Stimulated activated CD8-positive, alpha-beta memory T cell treated with anti-CD3 and anti-CD28 coated beads, Interleukin-12 subunit alpha, Interleukin-12 subunit beta, amount 100 ng/mL, for 4 hours (primary cell): ENCODE data around the gene PDE6D.
"Not testable (repeated sequence)": the region's sequence is repeated elsewhere in the genome, so short reads cannot be mapped to it uniquely, and the experiment has no call there.

Experiments
- DNase-seq: peaks from one replicate; pipeline ENCODE4 v3.0.0-alpha.2; 2020; ENCODE audit warnings: low read depth

PDE6D gene

GRCh38 chr2:231718799-231719198 lies 62.3 kb downstream of the PDE6D start:
- DNase-seq = no peak

DNA sequence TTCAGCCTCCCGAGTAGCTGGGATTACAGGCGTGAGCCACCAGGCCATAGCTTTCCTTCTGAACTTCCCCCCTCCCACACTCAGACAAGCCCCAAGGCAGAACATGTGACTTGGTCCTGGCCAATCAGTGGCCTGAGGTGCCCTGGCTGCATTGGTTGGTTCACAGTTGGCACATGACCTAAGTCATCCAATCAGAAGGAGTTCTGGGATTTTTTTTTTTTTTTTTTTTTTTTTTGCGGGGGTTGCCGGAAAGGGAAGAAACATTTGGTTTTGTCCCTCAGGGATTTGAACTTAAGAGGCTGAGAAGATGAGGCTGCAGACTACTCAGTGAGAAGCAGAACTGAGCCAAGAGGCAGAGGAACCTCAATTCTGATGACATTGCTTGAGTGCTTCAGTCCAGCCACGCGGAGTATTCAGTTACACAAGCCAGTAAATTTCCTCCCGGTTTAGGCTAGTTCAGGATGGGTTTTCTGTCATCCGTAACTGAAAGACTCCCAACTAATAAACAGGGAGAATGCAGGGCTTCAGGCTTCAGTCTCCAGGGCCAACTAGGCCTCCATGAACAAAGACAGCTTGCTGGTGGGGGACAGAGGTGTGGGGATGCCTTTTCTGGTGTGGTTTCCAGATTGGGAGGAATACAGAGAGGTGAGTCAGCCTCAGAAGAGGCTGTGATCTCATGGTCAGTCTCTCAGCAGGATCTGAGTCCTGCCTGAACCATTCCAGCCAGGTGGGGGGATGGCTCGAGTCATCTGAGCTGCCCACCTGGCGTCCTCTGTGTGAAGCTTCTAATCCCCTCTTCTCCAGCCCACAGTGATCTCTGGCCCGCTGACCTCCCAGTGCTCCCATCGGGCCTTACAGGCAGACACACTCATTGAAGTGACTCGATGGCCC lies 63.6 kb downstream of the PDE6D start:
- DNase-seq = no peak

GRCh38 chr2:231716666-231717280 lies 64.3 kb downstream of the PDE6D start:
- no peak for DNase-seq

DNA sequence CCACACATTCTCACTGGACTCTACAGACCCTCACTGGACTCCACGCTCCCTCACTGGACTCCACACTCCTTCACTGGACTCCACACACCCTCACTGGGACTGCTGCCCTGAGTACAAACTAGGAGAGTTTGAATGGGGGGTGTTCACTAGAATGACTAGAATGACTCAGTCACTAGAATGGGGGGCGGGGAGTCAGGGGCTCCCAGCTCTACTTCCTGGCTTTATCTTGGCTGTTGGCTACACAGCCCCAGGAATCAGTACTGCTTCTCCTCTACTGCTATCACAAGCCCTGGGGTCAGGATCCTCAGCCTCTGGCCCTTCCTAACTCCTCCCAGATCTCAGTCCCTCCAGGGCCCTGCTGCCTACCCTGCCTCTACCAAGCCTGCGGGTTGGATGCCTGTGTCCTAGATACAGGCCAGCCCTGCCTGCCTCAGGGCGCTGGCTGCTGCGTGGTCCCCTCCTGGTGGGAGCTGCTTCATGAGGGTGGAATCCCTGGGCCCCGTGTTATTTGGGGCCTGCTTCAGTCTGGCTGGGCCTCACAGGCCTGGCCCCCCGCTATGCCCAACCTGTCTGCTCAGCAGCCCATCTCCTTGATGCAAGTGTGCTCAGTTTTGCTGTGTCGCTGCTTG lies 65.0 kb downstream of the PDE6D start:
- DNase-seq = no peak

GRCh38 chr2:231715499-231715837 lies 65.6 kb downstream of the PDE6D start:
- no peak for DNase-seq

- peak; percentile 51 for DNase-seq
These were observed 66.2 kb downstream of the PDE6D start for GRCh38 chr2:231714639-231715498.

DNA sequence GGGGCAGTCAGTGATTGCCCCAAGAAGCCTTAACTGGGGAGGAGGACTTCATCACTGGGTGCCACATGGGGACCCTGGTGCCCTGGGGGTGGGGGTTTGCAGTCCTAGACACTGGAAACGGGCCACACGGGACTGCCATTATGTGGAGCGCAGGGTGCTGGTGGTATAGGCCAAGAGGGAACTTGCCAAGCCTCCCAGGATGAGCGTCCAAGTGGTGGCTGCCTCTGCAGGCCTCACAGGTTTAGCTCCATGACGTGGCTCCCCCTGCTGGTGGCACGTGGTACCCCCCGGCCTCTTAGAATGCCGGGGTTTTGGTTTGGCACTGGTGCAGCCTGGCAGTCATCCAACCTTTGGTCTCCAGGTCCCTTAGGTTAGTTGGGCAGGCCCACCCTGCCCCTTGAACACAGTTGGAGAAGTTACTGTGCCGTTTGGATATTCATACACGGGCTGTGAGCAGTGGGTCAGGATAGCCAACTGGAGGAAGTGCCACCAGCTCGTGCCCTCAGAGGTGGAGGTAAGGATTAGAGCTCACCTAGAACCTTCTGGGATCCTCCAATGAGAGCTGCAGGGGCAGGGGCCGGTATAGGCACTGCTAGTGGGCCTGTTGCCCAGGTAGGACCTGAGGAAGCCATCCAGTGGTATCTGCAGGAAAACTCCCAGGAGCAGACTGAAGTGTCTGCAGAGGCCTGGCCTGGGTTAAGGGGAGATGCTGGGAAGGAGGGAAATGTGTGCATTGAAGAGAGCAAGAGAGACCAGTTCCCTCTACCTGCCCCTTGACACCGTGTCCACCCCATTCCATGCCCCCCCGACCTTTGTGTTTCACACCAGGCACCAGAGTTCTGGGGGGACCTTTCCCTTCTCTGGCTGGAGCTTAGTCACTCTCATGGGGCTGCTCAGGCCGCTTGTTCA lies 67.1 kb downstream of the PDE6D start:
- DNase-seq = peak; percentile 70

DNA sequence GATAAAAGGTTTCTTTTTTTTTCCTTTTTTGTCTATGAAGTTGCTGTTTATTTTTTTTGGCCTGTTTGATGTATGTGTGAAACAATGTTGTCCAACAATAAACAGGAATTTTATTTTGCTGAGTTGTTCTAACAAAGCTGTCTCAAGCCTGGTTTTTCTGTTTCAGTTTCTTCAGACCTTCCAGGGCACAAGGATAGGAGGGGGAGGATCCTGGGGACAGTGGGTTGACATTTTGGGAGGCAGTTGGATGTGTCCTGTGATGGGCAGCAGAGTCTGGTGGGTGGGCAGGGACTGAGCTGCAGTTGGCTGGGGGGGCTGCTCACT lies 67.7 kb downstream of the PDE6D start:
- not testable (repeated sequence) for DNase-seq

DNA sequence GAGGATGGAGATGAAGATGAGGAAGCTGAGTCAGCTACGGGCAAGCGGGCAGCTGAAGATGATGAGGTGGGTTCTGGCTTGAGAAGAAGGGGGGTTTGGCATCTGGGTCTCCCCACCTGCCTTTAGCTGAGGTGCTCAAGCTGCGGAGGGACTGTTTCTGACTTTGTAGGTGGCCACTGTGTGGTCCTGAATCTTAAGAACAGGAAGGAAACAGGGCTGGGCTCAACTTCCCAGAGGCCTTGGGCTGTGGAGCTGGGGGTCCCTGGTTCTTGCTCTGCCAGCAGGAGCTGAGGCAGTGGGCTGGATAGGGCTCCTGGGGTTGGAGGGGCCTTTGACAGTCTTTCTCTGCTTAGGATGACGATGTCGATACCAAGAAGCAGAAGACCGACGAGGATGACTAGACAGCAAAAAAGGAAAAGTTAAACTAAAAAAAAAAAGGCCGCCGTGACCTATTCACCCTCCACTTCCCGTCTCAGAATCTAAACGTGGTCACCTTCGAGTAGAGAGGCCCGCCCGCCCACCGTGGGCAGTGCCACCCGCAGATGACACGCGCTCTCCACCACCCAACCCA lies 68.5 kb downstream of the PDE6D start:
- peak; percentile 32 for DNase-seq

DNA sequence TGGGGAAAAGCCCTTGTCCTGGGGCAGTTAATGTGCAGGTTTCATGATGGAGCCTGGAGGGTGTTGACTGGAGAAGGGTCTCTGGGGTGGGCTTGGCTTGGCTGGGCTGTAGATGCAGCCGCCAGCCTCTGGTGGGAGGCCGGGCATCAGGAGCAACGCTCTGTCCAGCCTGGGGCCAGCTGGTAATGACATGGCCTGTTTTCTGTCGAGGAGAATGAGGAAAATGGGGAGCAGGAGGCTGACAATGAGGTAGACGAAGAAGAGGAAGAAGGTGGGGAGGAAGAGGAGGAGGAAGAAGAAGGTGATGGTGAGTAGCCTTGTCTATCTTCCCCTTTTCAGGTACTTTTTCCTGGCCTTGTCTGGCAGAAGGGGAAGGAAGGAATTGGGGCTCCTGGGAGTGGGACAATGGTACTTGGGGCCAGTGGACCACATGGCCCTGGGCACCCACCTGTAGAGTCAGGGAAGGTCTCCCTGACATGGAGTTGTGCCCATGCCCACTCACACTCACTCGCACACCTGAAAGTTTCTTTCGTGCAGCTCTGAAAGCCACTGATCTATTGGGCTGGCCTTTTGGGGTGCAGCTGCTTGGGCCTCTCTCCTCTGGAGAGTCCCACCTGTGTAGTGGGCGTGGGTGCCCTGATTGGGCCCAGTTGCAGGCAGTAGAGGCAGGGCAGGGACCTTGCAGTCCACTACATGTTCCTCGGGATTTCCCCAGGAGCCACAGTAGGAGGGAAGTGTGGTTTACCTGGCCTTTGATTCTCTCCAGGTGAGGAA lies 69.2 kb downstream of the PDE6D start:
- DNase-seq = no peak

GRCh38 chr2:231710799-231711676 lies 70.0 kb downstream of the PDE6D start:
- DNase-seq = peak; percentile 9

- DNase-seq = peak; percentile 76
These were observed 70.9 kb downstream of the PDE6D start for GRCh38 chr2:231709981-231710798.

GRCh38 chr2:231709636-231709980 lies 71.5 kb downstream of the PDE6D start:
- peak; percentile 34 for DNase-seq

- DNase-seq = peak; percentile 61
These were observed 72.1 kb downstream of the PDE6D start for GRCh38 chr2:231708773-231709635.

DNA sequence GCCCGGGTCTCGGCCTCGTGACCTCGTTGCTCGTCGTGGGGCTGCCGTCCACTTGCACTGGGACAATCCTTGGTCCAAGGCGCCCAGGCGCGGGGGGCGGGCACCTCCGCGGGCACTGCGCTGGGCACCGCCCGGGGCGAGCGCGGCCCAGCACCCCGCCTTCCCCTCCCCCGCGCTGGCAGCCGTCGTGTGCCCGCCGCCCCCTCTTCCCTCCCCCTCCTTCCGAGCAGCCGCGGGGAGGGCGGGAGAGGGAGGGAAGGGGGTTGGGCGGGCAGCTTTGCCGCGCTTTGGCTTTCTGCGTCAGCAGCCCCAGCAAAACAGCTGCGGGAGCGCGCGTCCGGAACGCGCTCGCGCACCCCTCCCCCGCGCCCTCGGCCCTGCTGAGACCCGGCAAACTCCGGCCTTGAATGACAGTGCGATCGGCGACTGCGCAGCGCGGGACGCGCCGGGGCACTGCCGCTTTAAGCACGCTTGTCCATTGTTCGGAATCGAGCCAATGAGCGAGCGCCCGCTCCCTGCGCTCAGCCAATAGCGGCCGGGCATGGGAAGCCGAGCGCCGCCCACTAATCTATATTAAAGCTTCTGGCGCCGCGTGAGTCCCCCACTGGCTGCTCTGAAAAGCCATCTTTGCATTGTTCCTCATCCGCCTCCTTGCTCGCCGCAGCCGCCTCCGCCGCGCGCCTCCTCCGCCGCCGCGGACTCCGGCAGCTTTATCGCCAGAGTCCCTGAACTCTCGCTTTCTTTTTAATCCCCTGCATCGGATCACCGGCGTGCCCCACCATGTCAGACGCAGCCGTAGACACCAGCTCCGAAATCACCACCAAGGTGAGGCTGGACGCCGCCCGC lies 72.9 kb downstream of the PDE6D start, which contains the start of gene PTMA:
Gene PTMA (plus strand): TSS at position 599 of the 846 bp plus-strand sequence. CDS start 182 bp downstream, at position 781.
- DNase-seq = peak; percentile 99

DNA sequence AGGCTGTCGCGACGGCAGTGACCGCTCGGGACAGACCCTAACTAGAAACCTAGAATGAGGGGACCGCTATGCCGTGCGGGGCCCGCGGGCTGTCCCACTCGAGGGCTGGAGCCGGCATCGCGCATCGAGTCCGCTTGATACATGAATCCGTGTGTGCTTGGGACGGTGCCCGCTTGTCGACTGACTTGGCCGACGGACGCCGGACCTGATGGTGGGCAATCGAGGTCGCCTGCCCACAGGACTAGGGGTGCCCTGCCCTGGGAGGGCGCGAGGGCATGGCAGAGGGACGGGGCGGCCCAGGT lies 73.5 kb downstream of the PDE6D start:
- no peak for DNase-seq
